ENCODE measurements around the gene SMOC2.
"Not testable (repeated sequence)": the region's sequence is repeated elsewhere in the genome, so short reads cannot be mapped to it uniquely, and the experiment has no call there.

Gene SMOC2

DNA sequence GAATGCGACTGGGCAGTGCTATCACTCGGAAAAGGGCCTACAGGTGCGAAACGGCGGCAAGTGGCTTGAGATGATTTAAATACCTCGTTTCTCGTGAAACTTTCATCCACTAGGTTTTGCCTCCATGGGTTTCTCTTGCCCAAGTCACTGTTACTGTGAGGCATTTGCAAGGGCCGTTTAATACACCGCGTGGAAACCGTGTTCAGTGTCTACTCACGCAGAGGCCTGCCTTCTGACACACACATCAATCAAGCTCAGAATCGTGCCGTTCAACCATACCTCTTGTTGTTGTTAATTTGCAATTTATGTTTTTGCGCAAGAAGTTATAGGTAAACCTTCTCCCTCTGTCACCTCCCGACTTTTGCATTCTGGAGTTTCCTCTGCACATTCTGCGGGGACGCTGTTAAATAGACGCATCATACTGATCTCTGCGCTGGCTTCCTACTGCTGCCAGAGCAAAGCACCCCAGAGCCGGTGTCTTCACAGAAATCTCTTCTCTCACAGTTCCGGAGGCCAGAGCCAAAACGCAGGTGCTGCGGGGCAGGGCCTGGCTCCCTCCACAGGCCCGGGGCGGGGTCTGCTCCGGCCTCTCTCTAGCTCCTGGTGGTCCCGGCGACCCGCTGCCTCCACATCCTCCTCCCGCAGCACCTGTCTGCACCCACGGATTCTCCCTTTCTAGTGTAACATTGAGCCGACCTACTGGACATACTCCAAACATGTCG lies 251.4 kb downstream of the SMOC2 start:
- DNase-seq (ENCODE audit: insufficient read length, low spot score) = no peak
- FAIRE-seq = no peak

DNA sequence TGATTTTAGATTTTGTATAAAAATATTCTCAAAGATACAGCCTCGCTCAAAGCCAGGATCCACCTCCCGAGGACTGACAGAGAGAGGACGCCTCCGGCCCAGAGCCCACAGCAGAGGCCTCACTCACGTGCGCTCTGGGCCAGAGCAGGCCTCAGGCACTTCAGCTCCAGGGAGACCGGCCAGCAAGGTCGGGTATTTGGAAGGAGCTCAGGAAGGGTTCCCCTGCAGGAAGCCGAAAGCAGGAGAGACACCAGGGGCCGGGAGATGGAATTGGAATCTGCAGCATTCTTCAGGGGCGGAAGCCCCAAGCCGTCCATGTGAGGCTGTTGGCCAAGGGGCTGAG lies 251.9 kb downstream of the SMOC2 start:
- DNase-seq (ENCODE audit: insufficient read length, low spot score); FAIRE-seq: not testable (repeated sequence)

DNA sequence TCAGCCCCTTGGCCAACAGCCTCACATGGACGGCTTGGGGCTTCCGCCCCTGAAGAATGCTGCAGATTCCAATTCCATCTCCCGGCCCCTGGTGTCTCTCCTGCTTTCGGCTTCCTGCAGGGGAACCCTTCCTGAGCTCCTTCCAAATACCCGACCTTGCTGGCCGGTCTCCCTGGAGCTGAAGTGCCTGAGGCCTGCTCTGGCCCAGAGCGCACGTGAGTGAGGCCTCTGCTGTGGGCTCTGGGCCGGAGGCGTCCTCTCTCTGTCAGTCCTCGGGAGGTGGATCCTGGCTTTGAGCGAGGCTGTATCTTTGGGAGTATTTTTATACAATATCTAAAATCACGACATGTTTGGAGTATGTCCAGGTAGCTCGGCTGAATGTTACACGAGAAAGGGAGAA lies 253.8 kb downstream of the SMOC2 start:
- not testable (repeated sequence) for DNase-seq (ENCODE audit: insufficient read length, low spot score); FAIRE-seq

DNA sequence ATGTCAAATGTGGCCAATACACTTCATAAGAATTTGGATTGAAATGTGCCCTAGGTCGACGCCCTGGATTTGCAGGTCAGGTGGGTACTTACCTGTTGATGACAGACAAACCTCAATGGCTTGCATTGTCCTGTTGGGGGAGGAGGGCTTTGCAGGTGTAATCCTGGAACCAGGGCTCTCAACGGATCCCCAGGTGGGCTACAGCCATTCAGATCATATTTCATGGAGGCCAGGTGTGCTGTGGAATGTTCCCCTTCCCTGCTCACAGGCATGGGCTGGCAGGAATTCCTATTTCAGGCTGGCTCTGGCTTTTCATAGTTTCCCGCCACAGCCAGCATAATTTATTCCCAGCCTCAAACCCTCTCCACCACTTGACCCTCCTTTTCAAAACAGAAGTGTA lies 254.7 kb downstream of the SMOC2 start:
- no peak for DNase-seq (ENCODE audit: insufficient read length, low spot score)
- no peak for FAIRE-seq

DNA sequence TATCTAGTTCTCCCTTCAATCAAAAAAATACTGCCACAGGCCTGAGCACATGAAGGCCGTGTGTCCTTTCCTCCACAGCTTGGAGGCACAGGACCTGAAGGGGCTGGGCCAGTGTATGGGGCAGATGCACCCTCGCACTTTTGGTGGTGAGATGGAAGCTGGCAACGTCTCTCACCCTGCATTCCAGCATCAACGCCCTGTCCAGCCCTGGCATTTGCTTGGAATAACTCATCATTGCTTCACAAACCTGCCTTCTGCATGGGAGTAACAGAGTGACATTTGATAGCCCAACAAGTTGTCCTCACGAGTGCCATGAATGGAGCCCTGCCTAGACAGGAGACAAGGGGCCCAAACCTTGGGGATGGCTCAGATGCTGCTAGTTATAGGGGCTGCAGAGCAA lies 257.9 kb downstream of the SMOC2 start:
- DNase-seq (ENCODE audit: insufficient read length, low spot score) (no peak), FAIRE-seq (no peak)

DNA sequence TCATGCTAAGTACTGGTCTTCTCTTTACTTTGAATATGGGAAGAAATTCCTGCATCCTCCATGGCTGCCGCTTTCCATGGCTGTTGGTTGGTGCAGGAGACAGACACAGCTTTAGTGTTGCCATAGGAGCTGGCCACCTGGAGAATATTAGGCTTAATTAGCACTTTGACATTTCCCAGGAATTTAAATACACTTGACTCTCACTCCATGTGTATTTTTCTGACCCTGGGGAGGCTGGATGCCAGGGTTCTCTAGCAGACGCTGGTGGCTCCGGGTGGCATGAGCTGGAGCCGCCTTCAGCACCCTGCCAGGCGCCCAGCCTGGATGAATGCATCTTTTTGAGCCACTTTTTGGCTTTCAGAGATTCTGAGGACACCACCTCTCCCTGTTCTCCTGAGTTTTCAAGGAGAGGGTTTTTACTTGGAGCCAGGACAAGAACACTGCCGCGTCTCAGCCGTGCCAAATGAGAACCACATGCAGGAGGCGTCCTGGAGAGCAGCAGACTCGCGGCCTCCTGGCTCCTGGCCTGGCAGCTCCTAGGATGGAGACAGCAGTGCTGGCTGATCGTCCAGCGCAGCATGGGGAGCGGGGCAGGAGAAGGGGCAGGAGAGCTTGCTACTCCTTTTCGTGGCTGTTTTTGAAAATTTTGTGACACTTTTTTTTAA lies 258.8 kb downstream of the SMOC2 start:
- no peak for FAIRE-seq

DNA sequence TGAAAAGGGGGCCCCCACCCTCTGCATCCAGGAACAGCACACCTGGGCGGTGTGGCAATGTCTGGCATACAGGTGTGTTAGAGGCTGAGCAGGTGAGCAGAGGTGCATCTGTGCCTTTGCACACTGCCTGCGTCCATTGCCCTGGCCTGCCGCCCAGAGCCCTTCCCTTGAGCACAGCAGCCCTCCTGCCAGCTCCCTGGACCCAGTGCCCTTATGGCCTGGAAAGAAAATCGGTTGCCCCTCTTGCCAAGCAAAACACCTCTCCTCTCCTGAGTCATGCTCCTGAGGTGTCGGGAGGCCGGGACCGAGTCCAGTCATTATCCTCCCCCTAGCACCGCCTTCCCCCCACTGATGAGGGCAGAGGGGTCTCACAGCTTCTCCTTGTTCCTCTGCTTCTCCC lies 259.9 kb downstream of the SMOC2 start:
- DNase-seq (ENCODE audit: insufficient read length, low spot score) = no peak
- FAIRE-seq = no peak

More for the DNA sequence above, 258.8 kb downstream of the SMOC2 start:
- no peak for DNase-seq (ENCODE audit: insufficient read length, low spot score)

GRCh38 chr6:168703990-168704389 lies 263.0 kb downstream of the SMOC2 start:
- DNase-seq (ENCODE audit: insufficient read length, low spot score) = no peak
- no peak for FAIRE-seq

GRCh38 chr6:168704678-168705077 lies 263.7 kb downstream of the SMOC2 start:
- FAIRE-seq (no peak), DNase-seq (ENCODE audit: insufficient read length, low spot score) (no peak)

DNA sequence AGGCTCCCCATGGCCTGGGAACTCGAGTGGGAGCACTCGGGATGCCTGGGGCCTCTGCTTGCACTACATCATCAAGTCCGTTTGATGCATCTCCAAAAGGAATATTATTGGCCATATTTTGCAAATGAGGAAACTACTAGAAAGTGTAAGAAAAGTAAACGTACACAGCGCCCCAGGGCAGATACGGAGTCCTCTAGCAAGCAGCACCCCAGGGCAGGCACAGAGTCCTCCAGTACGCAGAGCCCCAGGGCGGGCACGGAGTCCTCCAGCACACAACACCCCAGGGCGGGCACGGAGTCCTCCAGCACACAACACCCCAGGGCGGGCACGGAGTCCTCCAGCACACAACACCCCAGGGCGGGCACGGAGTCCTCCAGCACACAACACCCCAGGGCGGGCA lies 264.3 kb downstream of the SMOC2 start:
- DNase-seq (ENCODE audit: insufficient read length, low spot score); FAIRE-seq: not testable (repeated sequence)

DNA sequence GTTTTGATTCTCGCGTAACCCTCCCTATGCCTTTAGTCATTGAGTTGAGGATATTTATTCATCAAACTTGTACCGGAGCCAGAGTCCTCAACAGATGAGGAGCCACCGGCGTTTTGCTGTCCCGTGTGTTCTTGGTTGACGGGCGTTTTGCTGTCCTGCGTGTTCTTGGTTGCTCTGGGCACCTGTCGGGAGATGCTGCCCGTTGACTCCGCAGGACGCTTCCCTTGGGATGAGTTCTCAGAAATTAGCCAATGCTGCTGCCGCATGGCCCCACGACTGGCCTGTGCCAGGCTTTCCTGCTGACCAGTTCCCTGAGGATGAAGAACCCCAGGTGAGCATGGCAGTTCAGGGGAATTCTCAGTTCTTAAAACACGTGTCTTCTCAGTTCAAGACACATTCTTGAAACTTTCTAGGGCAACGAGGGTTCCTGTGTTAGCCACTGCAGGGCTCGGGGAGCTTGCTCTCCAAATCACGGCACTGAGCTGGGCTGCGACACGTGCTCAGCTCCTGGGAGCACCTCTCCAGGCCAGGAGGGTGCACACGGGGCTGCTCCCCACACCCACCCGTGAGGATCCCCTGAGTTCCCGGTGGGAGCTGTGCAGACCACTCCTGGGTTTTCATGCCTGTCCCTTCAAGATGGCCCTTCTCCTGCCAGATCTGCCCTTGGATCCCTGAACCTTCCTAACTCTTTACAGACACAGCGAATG lies 265.6 kb downstream of the SMOC2 start:
- DNase-seq (ENCODE audit: insufficient read length, low spot score) (no peak), FAIRE-seq (no peak)

DNA sequence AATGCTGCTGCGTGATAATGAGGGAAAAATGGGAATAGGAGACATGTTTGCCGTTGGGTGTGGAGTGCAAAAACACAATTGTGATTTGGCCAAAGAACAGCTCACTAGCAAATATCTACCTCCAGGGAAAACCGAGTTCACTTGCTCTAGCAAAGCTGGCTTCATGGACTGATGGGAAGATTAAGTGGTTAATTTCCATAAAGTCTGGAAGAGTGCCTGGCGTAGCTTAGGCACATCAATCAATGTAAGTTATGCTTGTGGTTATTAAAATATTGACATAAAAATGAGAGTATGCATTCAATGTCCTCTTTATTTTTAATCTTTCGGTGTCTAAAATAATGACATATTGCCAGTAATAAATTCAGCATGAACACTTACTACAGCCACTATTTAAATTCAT lies 267.5 kb downstream of the SMOC2 start:
- FAIRE-seq = no peak
- no peak for DNase-seq (ENCODE audit: insufficient read length, low spot score)

DNA sequence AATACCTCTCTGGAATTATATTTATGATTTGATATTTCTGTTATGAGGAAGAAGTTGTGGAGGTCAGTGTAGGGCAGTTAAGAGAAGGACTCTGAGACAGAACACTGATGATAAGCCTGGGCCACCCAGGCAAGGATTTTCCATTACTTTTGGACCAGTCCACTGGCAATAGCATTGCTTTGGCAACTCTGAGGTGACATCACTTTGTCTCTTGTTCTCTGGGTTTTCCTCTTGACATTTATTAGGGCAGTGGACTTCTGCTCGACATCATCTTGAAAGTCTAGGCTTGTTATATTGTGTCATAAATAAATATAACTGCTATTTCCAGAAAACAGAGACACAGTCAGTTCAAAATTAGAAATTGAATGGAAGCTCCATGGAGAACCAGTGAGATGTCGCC lies 268.0 kb downstream of the SMOC2 start:
- DNase-seq (ENCODE audit: insufficient read length, low spot score) (no peak), FAIRE-seq (no peak)

GRCh38 chr6:168709390-168709789 lies 268.4 kb downstream of the SMOC2 start:
- no peak for FAIRE-seq
- no peak for DNase-seq (ENCODE audit: insufficient read length, low spot score)

GRCh38 chr6:168709991-168710390 lies 269.0 kb downstream of the SMOC2 start:
- DNase-seq (ENCODE audit: insufficient read length, low spot score) (no peak), FAIRE-seq (no peak)

DNA sequence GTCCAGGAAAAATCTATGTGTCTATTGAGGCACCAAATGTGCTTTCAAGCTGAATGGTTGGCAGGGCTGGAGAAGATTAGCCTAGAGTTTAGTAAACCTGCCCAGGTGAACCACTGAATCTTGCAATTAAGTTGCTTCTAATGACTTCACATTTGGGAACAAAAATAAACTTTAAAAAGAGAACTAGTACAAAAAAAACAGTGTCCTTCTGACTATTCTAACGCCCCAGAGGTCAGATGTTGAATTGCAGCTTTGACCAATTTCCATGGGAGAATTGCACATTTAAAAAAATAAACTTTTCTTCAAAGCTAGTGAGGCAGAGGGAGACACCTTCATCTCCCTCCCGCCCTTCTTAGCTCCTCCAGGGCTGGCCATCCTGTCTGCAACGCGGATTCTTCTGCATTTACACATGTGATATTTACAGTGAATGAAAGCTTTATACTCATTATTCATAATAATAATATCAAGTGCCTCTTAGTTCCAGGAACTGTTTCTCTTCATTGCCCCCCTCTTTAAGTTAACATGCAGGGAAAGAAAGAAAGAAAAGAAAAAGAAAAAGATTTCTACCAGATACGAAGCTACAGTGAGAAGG lies 270.2 kb downstream of the SMOC2 start:
- DNase-seq (ENCODE audit: insufficient read length, low spot score) = no peak
- no peak for FAIRE-seq

DNA sequence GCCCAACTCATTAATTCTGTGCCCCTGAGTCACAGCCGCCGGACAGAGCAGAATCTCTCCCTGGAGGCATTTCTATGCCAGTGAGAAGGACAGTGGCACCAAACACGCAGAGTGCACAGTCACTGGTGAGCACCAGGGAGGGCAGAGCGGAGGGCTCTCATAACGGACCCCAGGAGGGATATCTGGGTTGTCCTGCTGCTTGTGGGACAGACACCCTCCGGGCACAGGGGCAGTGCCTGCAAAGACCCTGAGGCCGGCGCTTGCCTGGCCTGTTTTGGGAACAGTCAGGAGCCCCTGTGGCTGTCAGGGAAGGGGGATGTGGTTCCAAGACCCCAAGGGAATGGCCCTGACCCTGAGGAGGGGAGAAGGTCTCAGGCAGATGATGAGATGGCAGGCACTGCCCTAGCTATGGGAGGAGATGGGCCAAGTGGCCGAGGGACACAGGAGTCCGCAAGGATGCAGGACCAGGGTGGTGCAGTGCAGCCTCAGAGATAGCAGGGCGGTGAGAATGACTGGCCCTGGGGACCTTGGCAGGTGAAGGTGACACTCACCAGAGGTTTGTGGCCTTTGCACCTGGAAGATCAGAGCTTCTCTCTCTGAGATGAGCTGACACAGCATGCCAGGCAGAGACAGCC lies 270.8 kb downstream of the SMOC2 start:
- DNase-seq (ENCODE audit: insufficient read length, low spot score) = no peak

GRCh38 chr6:168712993-168713392 lies 272.0 kb downstream of the SMOC2 start:
- no peak for FAIRE-seq

More for the DNA sequence above, 270.8 kb downstream of the SMOC2 start:
- FAIRE-seq = no peak

DNA sequence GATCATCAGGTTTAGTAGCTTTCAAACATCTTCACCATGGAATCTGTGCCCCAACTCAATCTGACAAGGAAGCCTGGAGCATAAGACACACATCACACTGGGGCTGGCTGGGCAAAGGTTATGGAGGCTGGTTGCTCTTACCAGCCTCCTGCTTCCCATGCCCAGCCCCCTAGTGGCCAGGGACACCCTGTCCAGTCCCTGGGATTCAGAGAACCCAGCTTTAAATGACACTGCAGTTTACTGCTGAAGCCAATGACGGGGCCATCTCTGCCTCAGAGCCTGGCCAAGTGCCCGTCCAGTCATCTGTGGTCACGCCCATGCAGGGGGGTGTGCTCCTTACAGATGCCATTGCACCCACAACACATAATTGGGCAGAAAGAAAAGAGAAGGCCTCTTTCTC lies 272.9 kb downstream of the SMOC2 start:
- DNase-seq (ENCODE audit: insufficient read length, low spot score) = no peak
- no peak for FAIRE-seq

More at GRCh38 chr6:168712993-168713392, 272.0 kb downstream of the SMOC2 start:
- DNase-seq (ENCODE audit: insufficient read length, low spot score) = no peak

DNA sequence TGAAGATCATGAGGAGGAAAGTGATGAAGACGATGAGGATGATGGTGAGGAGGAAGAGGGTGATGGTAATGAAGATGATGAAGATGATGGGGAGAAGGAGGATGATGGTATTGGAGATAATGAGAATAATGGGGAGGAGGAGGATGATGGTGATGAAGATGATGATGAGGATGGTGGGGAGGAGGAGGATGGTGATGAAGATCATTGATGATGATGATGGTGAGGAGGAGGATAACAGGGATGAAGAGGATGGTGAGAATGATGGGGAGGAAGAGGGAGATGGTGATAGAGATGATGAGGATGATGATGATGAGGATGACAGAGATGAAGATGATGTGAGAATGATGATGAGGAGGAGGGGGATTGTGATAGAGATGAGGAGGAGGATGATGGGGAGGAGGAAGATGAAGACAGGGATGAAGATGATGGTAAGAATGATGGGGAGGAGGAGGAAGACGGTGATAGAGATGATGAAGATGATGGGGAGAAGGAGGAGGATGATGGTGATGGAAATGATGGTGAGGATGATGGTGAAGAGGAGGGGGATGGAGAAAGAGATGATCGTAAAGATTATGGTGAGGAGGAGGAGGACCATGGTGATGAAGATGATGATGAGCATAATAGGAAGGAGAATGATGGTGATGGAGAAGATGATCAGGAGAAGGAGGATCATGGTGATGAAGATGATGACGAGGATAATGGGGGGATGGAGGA lies 273.7 kb downstream of the SMOC2 start:
- DNase-seq (ENCODE audit: insufficient read length, low spot score) (no peak), FAIRE-seq (no peak)

Data from HTR-8/SVneo (cell line).